Measurements from ENCODE around the gene ACTRT1.

Gene ACTRT1

DNA sequence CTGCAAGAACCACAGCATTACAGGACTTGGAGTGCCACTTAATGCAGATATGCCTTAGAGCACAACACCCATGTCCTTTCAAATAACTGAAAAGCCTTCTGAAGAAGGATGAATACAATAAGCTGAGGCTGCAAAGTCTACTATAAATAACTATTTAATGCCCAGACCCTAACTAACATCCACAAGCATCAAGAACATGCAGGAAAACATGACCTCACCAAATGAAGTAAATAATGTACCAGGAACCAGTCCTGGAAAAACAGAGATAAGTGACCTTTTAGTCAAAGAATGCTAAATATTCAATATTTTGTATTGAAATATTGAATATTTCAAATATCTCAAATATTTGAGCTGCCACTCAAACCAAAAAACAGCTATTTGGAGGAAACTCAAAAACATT, 16.9 kb downstream of the ACTRT1 start:
- TF ChIP-seq, protein P1, sequence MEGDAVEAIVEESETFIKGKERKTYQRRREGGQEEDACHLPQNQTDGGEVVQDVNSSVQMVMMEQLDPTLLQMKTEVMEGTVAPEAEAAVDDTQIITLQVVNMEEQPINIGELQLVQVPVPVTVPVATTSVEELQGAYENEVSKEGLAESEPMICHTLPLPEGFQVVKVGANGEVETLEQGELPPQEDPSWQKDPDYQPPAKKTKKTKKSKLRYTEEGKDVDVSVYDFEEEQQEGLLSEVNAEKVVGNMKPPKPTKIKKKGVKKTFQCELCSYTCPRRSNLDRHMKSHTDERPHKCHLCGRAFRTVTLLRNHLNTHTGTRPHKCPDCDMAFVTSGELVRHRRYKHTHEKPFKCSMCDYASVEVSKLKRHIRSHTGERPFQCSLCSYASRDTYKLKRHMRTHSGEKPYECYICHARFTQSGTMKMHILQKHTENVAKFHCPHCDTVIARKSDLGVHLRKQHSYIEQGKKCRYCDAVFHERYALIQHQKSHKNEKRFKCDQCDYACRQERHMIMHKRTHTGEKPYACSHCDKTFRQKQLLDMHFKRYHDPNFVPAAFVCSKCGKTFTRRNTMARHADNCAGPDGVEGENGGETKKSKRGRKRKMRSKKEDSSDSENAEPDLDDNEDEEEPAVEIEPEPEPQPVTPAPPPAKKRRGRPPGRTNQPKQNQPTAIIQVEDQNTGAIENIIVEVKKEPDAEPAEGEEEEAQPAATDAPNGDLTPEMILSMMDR (conservative IDR thresholded peaks at IDR 0.05; ENCODE audit: low read length): no peak
- no peak for TF ChIP-seq EZH2phosphoT487 (IDR thresholded peaks at IDR 0.05; ENCODE audit: borderline replicate concordance)
- H3K27me3 ChIP-seq (ENCODE audit: insufficient read depth, low read length, poor library complexity, severe bottlenecking): no peaks in the 10 kb centered on the region
- H3K4me3 ChIP-seq (ENCODE audit: low read length, poor library complexity, severe bottlenecking): no peak overlapping the region

GRCh38 chrX:128021566-128021965, 30.6 kb downstream of the ACTRT1 start:
- TF ChIP-seq EZH2phosphoT487 (IDR thresholded peaks at IDR 0.05; ENCODE audit: borderline replicate concordance): no peak
- TF ChIP-seq, protein P1 (conservative IDR thresholded peaks at IDR 0.05; ENCODE audit: low read length): no peak
- no peak overlapping the region for H3K4me2 ChIP-seq (ENCODE audit: low read depth, low read length, poor library complexity, severe bottlenecking)
- no peak overlapping the region for H3K4me3 ChIP-seq (ENCODE audit: low read length, poor library complexity, severe bottlenecking)
- H3K27me3 ChIP-seq (ENCODE audit: insufficient read depth, low read length, poor library complexity, severe bottlenecking): no peaks in the 10 kb centered on the region
- no peaks in the 10 kb centered on the region for H3K36me3 ChIP-seq (ENCODE audit: insufficient read depth, low read length)
- H3K9me3 ChIP-seq (ENCODE audit: insufficient read depth, low read depth, low read length): no peaks in the 10 kb centered on the region
- H3K9me2 ChIP-seq (replicated peaks; ENCODE audit: low read depth, low read length): no peaks in the 10 kb centered on the region
- H3F3A ChIP-seq (ENCODE audit: low read depth): no peaks in the 10 kb centered on the region
- no peak overlapping the region for H3K9ac ChIP-seq (ENCODE audit: low read depth, low read length, poor library complexity, severe bottlenecking)
- H3K79me2 ChIP-seq (ENCODE audit: insufficient read depth, low read length): no peaks in the 10 kb centered on the region
- H3K4me1 ChIP-seq (ENCODE audit: insufficient read depth, low read length, poor library complexity, severe bottlenecking): no peaks in the 10 kb centered on the region
- H4K20me1 ChIP-seq (ENCODE audit: insufficient read depth, low read length, poor library complexity, severe bottlenecking): no peaks in the 10 kb centered on the region
- no peak overlapping the region for H2AFZ ChIP-seq (ENCODE audit: low read length)

More for the DNA sequence above, 16.9 kb downstream of the ACTRT1 start:
- H3K4me1 ChIP-seq (ENCODE audit: insufficient read depth, low read length, poor library complexity, severe bottlenecking): no peaks in the 10 kb centered on the region
- no peaks in the 10 kb centered on the region for H4K20me1 ChIP-seq (ENCODE audit: insufficient read depth, low read length, poor library complexity, severe bottlenecking)
- H3K4me2 ChIP-seq (ENCODE audit: low read depth, low read length, poor library complexity, severe bottlenecking): no peak overlapping the region
- H3K9ac ChIP-seq (ENCODE audit: low read depth, low read length, poor library complexity, severe bottlenecking): no peak overlapping the region
- H3K36me3 ChIP-seq (ENCODE audit: insufficient read depth, low read length): no peaks in the 10 kb centered on the region
- no peak overlapping the region for H2AFZ ChIP-seq (ENCODE audit: low read length)
- H3K9me2 ChIP-seq (replicated peaks; ENCODE audit: low read depth, low read length): no peaks in the 10 kb centered on the region
- H3K9me3 ChIP-seq (ENCODE audit: insufficient read depth, low read depth, low read length): no peaks in the 10 kb centered on the region
- no peaks in the 10 kb centered on the region for H3K79me2 ChIP-seq (ENCODE audit: insufficient read depth, low read length)
- H3F3A ChIP-seq (ENCODE audit: low read depth): no peaks in the 10 kb centered on the region

- no peaks in the 10 kb centered on the region for H3K9me2 ChIP-seq (replicated peaks; ENCODE audit: low read depth, low read length)
- no peaks in the 10 kb centered on the region for H3K36me3 ChIP-seq (ENCODE audit: insufficient read depth, low read length)
- no peaks in the 10 kb centered on the region for H4K20me1 ChIP-seq (ENCODE audit: insufficient read depth, low read length, poor library complexity, severe bottlenecking)
- H3K4me2 ChIP-seq (ENCODE audit: low read depth, low read length, poor library complexity, severe bottlenecking): no peak overlapping the region
- no peaks in the 10 kb centered on the region for H3K9me3 ChIP-seq (ENCODE audit: insufficient read depth, low read depth, low read length)
- no peaks in the 10 kb centered on the region for H3K4me1 ChIP-seq (ENCODE audit: insufficient read depth, low read length, poor library complexity, severe bottlenecking)
- no peak overlapping the region for H3K9ac ChIP-seq (ENCODE audit: low read depth, low read length, poor library complexity, severe bottlenecking)
- no peaks in the 10 kb centered on the region for H3K27me3 ChIP-seq (ENCODE audit: insufficient read depth, low read length, poor library complexity, severe bottlenecking)
- no peaks in the 10 kb centered on the region for H3K79me2 ChIP-seq (ENCODE audit: insufficient read depth, low read length)
- no peaks in the 10 kb centered on the region for H3F3A ChIP-seq (ENCODE audit: low read depth)
- H2AFZ ChIP-seq (ENCODE audit: low read length): no peak overlapping the region
- H3K4me3 ChIP-seq (ENCODE audit: low read length, poor library complexity, severe bottlenecking): no peak overlapping the region
- no peak for TF ChIP-seq EZH2phosphoT487 (IDR thresholded peaks at IDR 0.05; ENCODE audit: borderline replicate concordance)
- TF ChIP-seq, protein P1 (conservative IDR thresholded peaks at IDR 0.05; ENCODE audit: low read length): no peak
Observed at GRCh38 chrX:128020701-128021100, 31.5 kb downstream of the ACTRT1 start.

Data from Loucy (cell line).